ENCODE measurements around the gene OR4C46.
"Not testable (repeated sequence)": the region's sequence is repeated elsewhere in the genome, so short reads cannot be mapped to it uniquely, and the experiment has no call there.

OR4C46 gene

DNA sequence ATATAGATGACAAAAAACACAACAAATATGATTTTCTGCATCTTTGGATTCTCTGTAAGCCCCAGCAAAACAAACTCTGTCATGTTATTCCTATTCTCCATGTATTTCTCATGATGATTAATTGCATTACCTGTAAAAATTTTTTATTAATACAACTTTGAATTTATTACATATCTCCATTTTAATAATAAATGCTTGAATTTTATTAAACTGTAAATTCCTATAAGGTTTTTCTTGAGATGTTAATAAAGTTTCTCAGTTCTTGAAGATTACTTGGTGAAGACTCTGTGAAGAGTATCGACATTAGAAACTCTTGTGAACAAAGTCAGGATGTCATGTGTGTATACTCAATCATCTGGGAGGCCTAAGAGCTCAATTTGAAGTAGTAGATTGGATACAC, at the start of gene OR4C46:
Gene OR4C46 (minus strand): TSS at position 101 of the 400 bp plus-strand sequence. CDS start 0 bp downstream, at position 101.
- no peak for FAIRE-seq

DNA sequence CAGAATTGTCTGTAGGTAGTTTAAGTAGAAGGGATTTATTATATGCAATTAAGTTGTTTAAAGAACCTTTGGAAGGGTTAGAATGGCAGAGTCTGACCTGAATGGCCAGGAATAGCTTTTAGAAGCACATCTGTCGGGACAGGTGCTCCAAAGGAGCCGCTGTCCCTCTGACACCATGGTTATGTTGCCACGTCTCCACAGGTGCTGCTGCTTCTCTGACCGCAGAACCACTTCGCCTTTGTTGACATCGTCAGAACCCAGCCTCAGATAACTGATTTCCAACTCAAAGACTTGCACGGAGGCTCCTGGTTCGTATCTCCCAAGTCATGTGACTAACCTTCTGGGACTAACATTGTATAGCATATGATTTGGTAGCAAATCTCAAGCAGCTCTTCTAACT, 41.8 kb upstream of the OR4C46 start:
- FAIRE-seq, result not testable (repeated sequence)

DNA sequence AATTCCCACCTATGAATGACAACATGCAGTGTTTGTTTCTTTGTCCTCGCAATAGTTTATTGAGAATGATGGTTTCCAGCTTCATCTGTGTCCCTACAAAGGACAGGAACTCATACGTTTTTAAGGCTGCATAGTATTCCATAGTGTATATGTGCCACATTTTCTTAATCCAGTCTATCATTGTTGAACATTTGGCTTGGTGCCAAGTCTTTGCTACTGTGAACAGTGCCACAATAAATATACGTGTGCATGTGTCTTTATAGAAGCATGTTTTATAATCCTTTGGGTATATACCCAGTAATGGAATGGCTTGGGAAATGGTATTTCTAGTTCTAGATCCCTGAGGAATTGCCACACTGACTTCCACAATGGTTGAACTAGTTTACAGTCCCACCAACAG, 42.4 kb downstream of the OR4C46 start:
- not testable (repeated sequence) for FAIRE-seq

DNA sequence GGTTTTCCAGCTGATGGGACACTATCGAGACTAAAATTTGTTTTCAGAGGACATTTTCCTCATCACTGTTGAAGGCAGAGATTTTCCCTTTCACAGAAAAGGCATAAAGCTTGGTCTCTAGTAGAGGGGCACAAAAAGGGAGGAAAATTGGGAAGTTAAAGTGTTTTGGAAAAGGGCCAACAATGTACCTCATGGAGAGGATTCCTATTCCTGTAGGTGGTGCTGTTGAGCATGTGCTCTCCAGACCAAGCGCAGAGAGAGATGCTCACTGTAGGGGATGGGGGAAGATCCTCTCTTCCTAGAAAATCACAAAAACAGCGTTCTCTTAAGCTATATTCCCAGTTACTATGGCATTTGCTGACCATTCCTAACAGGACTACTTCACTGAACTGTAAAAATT, 44.9 kb downstream of the OR4C46 start:
- FAIRE-seq, result no peak

DNA sequence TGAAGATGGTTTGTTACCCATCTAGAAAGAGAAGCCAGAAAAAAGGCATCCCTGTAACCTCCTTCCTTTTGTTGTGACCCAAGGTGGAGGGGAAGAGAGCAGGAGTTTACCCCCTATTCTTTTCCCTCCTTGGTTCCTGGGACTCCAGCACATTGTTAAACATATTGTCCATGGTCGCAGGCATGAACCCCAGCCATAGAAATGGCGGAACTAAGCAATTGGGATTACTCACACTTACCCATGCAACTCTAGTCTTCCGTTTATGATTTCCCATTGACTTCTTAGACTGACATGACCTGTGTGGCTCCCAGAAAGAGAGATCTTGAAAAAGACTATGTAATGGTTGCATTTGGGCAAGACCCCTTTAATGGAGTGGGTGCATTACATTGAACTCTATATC, 45.4 kb downstream of the OR4C46 start:
- FAIRE-seq, result no peak

Data from endometrium (tissue), 2 donors.